Panc1 (cell line): ENCODE results near the gene FBLN1. TPM values are rescaled to one million over a fixed set of nuclear protein-coding genes. Genes with fewer than 3 reads are reported as not detected.
"Not testable (repeated sequence)": the region's sequence is repeated elsewhere in the genome, so short reads cannot be mapped to it uniquely, and the experiment has no call there.

Experiments
- ATAC-seq: fragments of 200-7000 bp; cut with Tn5 transposase; 2 replicates; pipeline ENCODE4 v1.9.1; 2020; ENCODE audit warnings: mild to moderate bottlenecking, moderate library complexity
- BruUV-seq: library from RNA; stranded (reverse); fragments of 400-500 nt; replicated peaks from 2 replicates; lab custom pipeline; 2021; lab: Mats Ljungman, UMichigan
- CTCF ChIA-PET: fragments of 300-600 bp; sonication (Branson Sonifier 250); formaldehyde crosslinking; loops from one replicate; lab custom pipeline; 2022; ENCODE audit warnings: antibody characterized with exemption; lab: Charles Lee
- POLR2A ChIA-PET: fragments of 300-600 bp; sonication (Branson Sonifier 250); formaldehyde crosslinking; loops from one replicate; lab custom pipeline; 2022; ENCODE audit warnings: antibody characterized with exemption; lab: Charles Lee
- DNase-seq: peaks from one replicate; pipeline ENCODE4 v3.0.0-alpha.2; 2010; ENCODE audit warnings: low read depth, low spot score
- H3K27ac ChIP-seq: 2 replicates; pipeline ENCODE4 v1.5.1; 2011; ENCODE audit warnings: mild to moderate bottlenecking, low read length, inconsistent platforms
- H3K27me3 ChIP-seq: fragments of 200-500 bp; sonication (Bioruptor generic); 2 replicates; pipeline ENCODE4 v1.6.0; 2014; ENCODE audit warnings: low read length, inconsistent platforms; ENCODE audit not compliant: control insufficient read depth, insufficient read depth
- H3K36me3 ChIP-seq: fragments of 200-500 bp; sonication (Bioruptor generic); 2 replicates; pipeline ENCODE4 v1.5.1; 2014; ENCODE audit warnings: inconsistent platforms, mild to moderate bottlenecking, low read length, moderate library complexity; ENCODE audit not compliant: control insufficient read depth, insufficient read depth
- H3K4me1 ChIP-seq: 2 replicates; pipeline ENCODE4 v1.5.1; 2011; ENCODE audit warnings: inconsistent platforms, mild to moderate bottlenecking, low read length, moderate library complexity; ENCODE audit not compliant: control insufficient read depth, insufficient read depth
- H3K4me3 ChIP-seq, 2 experiments: 2 replicates each; pipeline ENCODE4 v1.5.1; 2011 to 2012; ENCODE audit warnings: low read depth in 2 of 2, low read length in 2 of 2, mild to moderate bottlenecking in 2 of 2, inconsistent platforms in 1 of 2, moderate library complexity in 1 of 2
- H3K9me3 ChIP-seq: fragments of 200-500 bp; sonication (Bioruptor generic); 2 replicates; pipeline ENCODE4 v1.5.1; 2014; ENCODE audit warnings: low read depth, mild to moderate bottlenecking, inconsistent platforms, low read length, moderate library complexity; ENCODE audit not compliant: control insufficient read depth, insufficient read depth
- POLR2AphosphoS5 ChIP-seq: IDR thresholded peaks from 2 replicates; pipeline ENCODE4 v1.6.1; 2012; ENCODE audit warnings: mild to moderate bottlenecking, low read depth, low read length, moderate library complexity
- SIN3A ChIP-seq: IDR thresholded peaks from 2 replicates; pipeline ENCODE4 v1.6.1; 2012; ENCODE audit warnings: low read depth, mild to moderate bottlenecking, low read length, moderate library complexity, borderline replicate concordance; ENCODE audit not compliant: insufficient read depth
- TCF7L2 ChIP-seq: IDR thresholded peaks from 2 replicates; pipeline ENCODE4 v1.6.1; 2011; ENCODE audit warnings: mild to moderate bottlenecking, low read depth, low read length, inconsistent platforms
- in situ Hi-C: cut with HindIII; loops from 2 replicates; pipeline ENCODE4 v1.10.0; 2016; ENCODE audit warnings: low sequenced_read_pairs, low pct_unique_long_range_greater_than_20kb
- intact Hi-C: fragments of 100-400 bp; cut with micrococcal nuclease; formaldehyde crosslinking; loops from one replicate; pipeline ENCODE4 v1.10.0; 2022; ENCODE audit not compliant: unreplicated experiment
- total RNA-seq: library from RNA; stranded (reverse); gene quantifications from one replicate; pipeline ENCODE4 v1.2.1, GENCODE V29; 2021; ENCODE audit not compliant: unreplicated experiment
- TF ChIP-seq, protein P1 (sequence below): fragments of 450-650 bp; IDR thresholded peaks from 2 replicates; pipeline ENCODE4 v1.5.1; 2017; ENCODE audit warnings: mild to moderate bottlenecking

Gene FBLN1
- total RNA-seq, 1 experiment from 2014 or later: 143 TPM

DNA sequence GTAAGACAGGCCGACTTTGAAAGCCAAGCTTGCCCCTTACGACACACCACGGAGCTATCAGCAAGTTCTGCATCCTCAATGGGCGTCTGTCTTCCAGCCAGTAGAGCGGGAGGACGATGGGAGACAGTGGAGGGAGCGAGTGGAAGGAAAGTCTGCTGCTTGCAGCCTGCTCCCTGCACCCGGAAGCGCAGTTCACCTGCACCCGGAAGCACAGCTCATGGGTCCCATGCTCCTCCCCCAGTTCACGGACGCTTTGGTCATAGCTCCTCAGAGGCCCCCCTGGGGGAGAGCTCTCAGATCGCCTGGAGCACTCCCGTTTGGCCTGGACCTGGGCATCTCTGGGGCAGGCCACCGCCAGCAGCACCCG lies 51.3 kb downstream of the FBLN1 start:
- H3K9me3 ChIP-seq: no peaks in the 10 kb centered on the region
- H3K4me1 ChIP-seq: peaks cover 8% of the 10 kb centered on the region
- H3K27ac ChIP-seq: no peak overlapping the region; the same call in 1 of the 2 replicates
- DNase-seq: no peak
- TF ChIP-seq POLR2AphosphoS5 (no peak), SIN3A (no peak)
- TF ChIP-seq, protein P1, sequence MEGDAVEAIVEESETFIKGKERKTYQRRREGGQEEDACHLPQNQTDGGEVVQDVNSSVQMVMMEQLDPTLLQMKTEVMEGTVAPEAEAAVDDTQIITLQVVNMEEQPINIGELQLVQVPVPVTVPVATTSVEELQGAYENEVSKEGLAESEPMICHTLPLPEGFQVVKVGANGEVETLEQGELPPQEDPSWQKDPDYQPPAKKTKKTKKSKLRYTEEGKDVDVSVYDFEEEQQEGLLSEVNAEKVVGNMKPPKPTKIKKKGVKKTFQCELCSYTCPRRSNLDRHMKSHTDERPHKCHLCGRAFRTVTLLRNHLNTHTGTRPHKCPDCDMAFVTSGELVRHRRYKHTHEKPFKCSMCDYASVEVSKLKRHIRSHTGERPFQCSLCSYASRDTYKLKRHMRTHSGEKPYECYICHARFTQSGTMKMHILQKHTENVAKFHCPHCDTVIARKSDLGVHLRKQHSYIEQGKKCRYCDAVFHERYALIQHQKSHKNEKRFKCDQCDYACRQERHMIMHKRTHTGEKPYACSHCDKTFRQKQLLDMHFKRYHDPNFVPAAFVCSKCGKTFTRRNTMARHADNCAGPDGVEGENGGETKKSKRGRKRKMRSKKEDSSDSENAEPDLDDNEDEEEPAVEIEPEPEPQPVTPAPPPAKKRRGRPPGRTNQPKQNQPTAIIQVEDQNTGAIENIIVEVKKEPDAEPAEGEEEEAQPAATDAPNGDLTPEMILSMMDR: peak; percentile 68
- no TSS peak for BruUV-seq
- in situ Hi-C loops (no loop called here), intact Hi-C loops (loop anchor here (5.0 kb wide), 1 partner anchor 112 kb away; no protein-coding TSS in a partner anchor)
- H3K27me3 ChIP-seq: no peaks in the 10 kb centered on the region
- no peak overlapping the region for H3K4me3 ChIP-seq
- peak; percentile 57; the same call in 1 of the 2 replicates for ATAC-seq
- CTCF ChIA-PET: interaction anchor here (0.6 to 1.0 kb wide), 2 partner anchors 113 to 156 kb away, joined by 3 read pairs; no protein-coding TSS in a partner anchor
- POLR2A ChIA-PET: no interaction called here
- no peaks in the 10 kb centered on the region for H3K36me3 ChIP-seq

- CTCF ChIA-PET: no interaction called here
- Histone ChIP-seq H3K27me3 (no peaks in the 10 kb centered on the region), H3K27ac (no peak overlapping the region), H3K4me1 (peaks cover 8% of the 10 kb centered on the region), H3K36me3 (no peaks in the 10 kb centered on the region), H3K9me3 (no peaks in the 10 kb centered on the region), H3K4me3 (no peak overlapping the region)
- no peak for TF ChIP-seq TCF7L2
- intact Hi-C loops (loop anchor here (5.0 kb wide), 1 partner anchor 113 kb away; no protein-coding TSS in a partner anchor), in situ Hi-C loops (no loop called here)
- ATAC-seq (no peak), DNase-seq (no peak)
- no TSS peak for BruUV-seq
- POLR2A ChIA-PET: no interaction called here
These were observed 52.2 kb downstream of the FBLN1 start for GRCh38 chr22:45554861-45555260.

GRCh38 chr22:45557926-45558325 lies 55.2 kb downstream of the FBLN1 start:
- in situ Hi-C loops, ATAC-seq: not testable (repeated sequence)

DNA sequence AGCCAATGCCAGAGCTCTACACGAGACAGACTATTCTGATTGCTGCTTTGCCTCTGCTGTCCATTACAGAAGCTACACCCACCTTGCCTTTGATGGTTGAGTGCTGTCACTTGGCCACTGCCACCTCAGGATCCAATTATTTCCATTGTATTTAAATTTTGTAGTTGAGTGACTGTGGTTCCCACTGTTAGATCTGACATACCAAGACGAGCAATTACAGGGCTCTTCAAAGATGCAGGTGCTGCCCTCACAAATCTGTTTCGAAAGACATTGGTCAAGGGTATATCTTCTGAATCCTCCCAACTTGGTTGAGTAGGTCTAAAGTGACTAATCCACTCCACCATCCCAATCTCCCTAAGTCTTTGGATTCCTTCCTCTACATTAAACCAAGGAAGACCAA lies 57.4 kb downstream of the FBLN1 start:
- H3K27ac ChIP-seq, H3K36me3 ChIP-seq, DNase-seq, POLR2A ChIA-PET, BruUV-seq, H3K4me1 ChIP-seq, H3K4me3 ChIP-seq, in situ Hi-C loops, ATAC-seq, H3K27me3 ChIP-seq, intact Hi-C loops, H3K9me3 ChIP-seq, CTCF ChIA-PET: not testable (repeated sequence)

More at GRCh38 chr22:45557926-45558325, 55.2 kb downstream of the FBLN1 start:
- H3K27me3 ChIP-seq, H3K36me3 ChIP-seq, CTCF ChIA-PET, H3K9me3 ChIP-seq, H3K4me1 ChIP-seq, H3K27ac ChIP-seq, intact Hi-C loops, BruUV-seq, DNase-seq, H3K4me3 ChIP-seq, POLR2A ChIA-PET: not testable (repeated sequence)

DNA sequence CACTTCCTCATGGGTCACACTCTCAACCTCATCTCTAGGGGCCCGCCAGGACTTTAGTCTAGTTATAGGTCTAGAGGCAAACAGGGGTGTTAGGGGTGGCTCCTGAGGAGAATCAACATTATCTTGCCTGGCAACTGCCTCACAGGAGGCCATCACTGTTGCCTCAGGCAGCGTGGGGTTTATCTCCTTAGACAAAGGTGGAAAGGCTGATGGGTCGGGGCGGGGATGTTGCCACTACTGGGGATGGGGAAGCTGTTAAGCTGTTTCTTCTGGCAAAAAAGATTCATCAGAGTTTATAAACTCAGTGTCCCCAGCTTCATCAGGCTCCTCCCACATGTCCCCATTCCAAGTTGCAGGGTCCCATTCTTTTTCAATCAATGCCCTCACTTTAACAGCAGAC lies 58.1 kb downstream of the FBLN1 start:
- intact Hi-C loops, H3K9me3 ChIP-seq, CTCF ChIA-PET, in situ Hi-C loops, POLR2A ChIA-PET, H3K4me1 ChIP-seq, H3K4me3 ChIP-seq, DNase-seq, H3K36me3 ChIP-seq, ATAC-seq, H3K27ac ChIP-seq, H3K27me3 ChIP-seq, BruUV-seq: not testable (repeated sequence)
